Measurements from ENCODE around the gene GPRC6A. TPM values are rescaled to one million over a fixed set of nuclear protein-coding genes. Genes with fewer than 3 reads are reported as not detected.

GPRC6A gene
- total RNA-seq, 1 donor from 2014 or later, result not detected

- DNase-seq, result no peak
Observed at GRCh38 chr6:116783852-116784251, 45.0 kb downstream of the GPRC6A start.

GRCh38 chr6:116779573-116780164 is 49.2 kb downstream of the GPRC6A start:
- peak; percentile 57 for DNase-seq

- no peak for DNase-seq
Observed at GRCh38 chr6:116773886-116774285, 55.0 kb downstream of the GPRC6A start.

DNA sequence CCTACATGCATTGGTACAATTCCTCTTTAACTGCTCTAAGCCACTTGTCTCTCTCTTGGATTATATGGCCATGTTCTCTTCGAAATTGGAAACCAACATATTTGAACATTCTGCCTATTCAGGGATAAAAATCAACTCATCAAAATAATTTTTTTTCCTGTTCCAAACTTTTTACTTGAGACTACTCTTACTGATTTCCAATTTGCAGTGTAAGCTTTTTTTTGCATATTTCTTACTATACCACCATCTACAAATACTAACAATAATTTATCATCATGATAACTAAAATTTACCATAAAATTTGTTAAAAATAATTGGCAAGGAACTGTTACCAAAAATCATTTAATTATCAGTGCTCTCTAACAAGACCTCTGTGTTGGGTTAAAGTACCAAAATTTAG is 56.4 kb downstream of the GPRC6A start:
- no peak for DNase-seq

DNA sequence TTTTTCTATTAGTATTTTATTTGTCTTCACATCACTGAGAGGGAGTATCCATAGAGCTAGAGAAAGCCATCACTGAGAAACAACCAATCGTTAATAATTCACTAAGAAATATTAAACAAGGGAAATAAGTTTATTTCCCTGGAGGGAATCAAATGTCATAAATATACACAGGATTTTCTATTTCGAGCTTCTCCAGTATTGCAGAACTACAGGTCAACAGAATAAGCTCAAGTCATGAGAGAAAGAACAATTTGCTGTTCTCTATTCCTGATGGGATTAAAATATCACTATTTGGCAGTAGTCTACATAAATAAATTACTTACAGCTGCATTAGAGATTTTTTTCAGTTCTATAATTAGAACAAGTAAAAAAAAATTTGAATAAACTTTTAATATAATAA is 61.2 kb downstream of the GPRC6A start:
- DNase-seq, result no peak

GRCh38 chr6:116766506-116767176 is 62.2 kb downstream of the GPRC6A start:
- no peak for DNase-seq

- peak; percentile 36 for DNase-seq
Observed at GRCh38 chr6:116764961-116765841, 63.7 kb downstream of the GPRC6A start, which contains the start of gene FAM162B. Gene FAM162B, minus strand, starts transcription at chr6:116765719. Its CDS starts 143 bp downstream, at chr6:116765576.

DNA sequence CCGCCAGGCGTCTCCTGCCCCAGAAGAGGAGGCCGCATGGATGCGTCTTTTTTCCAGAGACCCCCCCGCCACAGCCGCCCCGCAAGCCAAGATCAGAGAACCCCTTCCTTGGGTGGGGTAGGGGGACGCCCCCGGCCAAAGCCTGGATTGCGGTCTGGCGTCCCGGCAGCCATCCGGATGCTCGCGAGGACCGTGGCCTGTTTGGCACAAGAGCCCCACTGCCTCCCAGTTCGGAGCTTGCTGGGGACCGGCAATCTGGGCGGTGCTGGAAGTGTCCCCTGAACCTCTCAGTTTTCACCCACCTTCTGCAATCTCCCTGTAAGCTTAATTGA is 64.3 kb downstream of the GPRC6A start:
- DNase-seq, result no peak

- DNase-seq, result no peak
Observed at GRCh38 chr6:116763906-116764628, 64.8 kb downstream of the GPRC6A start.

- no peak for DNase-seq
Observed at GRCh38 chr6:116763048-116763447, 65.8 kb downstream of the GPRC6A start.

DNA sequence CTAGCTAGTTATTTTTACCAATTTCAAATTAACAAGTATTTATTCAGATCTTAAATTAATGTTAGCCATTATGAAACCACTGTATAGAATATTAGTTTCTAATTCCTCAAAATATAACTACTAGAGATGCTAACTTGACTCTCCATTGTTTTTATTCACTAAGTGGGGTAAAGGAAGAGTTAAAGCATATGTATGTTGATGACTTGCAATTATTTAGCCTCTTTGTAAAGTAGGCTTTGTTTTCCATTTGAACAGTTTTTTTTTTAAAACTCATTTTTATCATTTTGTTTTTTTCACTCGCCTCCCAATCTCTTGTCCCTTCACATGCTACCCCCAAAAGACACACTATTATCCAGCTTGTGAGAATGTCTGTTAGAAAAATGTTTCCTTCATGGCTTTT is 66.6 kb downstream of the GPRC6A start:
- no peak for DNase-seq

DNA sequence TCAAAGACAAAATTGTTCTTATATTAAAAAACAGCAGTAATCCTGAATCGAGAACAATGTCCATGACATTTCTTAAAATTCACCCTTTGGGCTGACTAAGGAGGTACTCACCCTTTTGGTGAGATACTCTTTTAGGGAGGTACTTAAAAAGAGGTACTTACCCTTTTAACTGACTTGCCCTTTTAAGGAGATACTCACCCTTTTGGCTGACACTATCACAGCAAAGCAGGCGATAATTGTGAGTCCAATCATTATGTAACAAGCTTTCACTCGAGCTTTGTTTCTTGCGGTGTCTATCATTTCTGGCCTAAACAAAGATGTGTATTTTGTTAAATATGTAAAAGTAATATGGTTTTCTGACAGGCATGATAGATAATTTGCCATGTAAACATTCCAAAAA is 67.1 kb downstream of the GPRC6A start:
- no peak for DNase-seq

- DNase-seq, result no peak
Observed at GRCh38 chr6:116745176-116745575, 83.7 kb downstream of the GPRC6A start.

Other genes with a start within 250 kb of the GPRC6A start
- 0.47 and 0.68 TPM in 2 replicates for gene RSPH4A, start 212.6 kb downstream of the GPRC6A start, total RNA-seq
- 21.6 and 22.8 TPM in 2 replicates for gene ZUP1, start 160.3 kb downstream of the GPRC6A start, total RNA-seq
- 16.1 and 17.4 TPM in 2 replicates for gene KPNA5, start 147.9 kb downstream of the GPRC6A start, total RNA-seq
- 4.3 and 5.6 TPM in 2 replicates for gene FAM162B, start 63.4 kb downstream of the GPRC6A start, total RNA-seq
- not detected in 2 replicates for gene RFX6, start 48.2 kb upstream of the GPRC6A start, total RNA-seq